Lower leg skin (tissue), 4 donors: ENCODE data around the gene FAM9A. TPM values are rescaled to one million over a fixed set of nuclear protein-coding genes. Genes with fewer than 3 reads are reported as not detected.

Experiments used
- DNase-seq, 2 donors: peaks; one replicate each; pipeline ENCODE4 v3.0.0-alpha.2; 2019; ENCODE audit warnings: low spot score in 2 of 2
- H3K4me3 ChIP-seq: fragments of 200-600 bp; sonication (generic); 2 replicates; pipeline ENCODE4 v1.5.1; 2017; ENCODE audit warnings: mild to moderate bottlenecking, low read depth; ENCODE audit not compliant: poor library complexity, severe bottlenecking
- CTCF ChIP-seq, 3 donors: fragments of 450-650 bp; IDR thresholded peaks; one replicate each; pipeline ENCODE4 v1.5.1; 2016; ENCODE audit warnings: antibody characterized with exemption in 3 of 3, mild to moderate bottlenecking in 3 of 3, moderate library complexity in 2 of 3
- POLR2A ChIP-seq, 2 donors: fragments of 450-650 bp; IDR thresholded peaks; one replicate each; pipeline ENCODE4 v1.6.1; 2016 to 2017; ENCODE audit warnings: antibody characterized with exemption in 2 of 2, mild to moderate bottlenecking in 1 of 2, moderate library complexity in 1 of 2
- WGBS, 2 donors: methylation state at CpG; one replicate each; pipeline ENCODE4 v1.1.5; 2018; 5-methylcytosine and 5-hydroxymethylcytosine counted together
- intact Hi-C: fragments of 100-400 bp; cut with DNase I; formaldehyde crosslinking; loops from one replicate; pipeline ENCODE4 v1.15.0; 2023; ENCODE audit warnings: low total_unique reads
- total RNA-seq, 4 donors: library from RNA; depleted of rRNA; stranded (reverse); fragments of >200 nt; gene quantifications; one replicate each; pipeline ENCODE4 v1.1.0, GENCODE V29; 2016

FAM9A gene
- total RNA-seq, 4 donors from 2014 or later = not detected

GRCh38 chrX:8815460-8816065 is 14.4 kb upstream of the FAM9A start:
- peak in 1 of 2 donors; percentile 13 for DNase-seq
- H3K4me3 ChIP-seq = no peak overlapping the region
- intact Hi-C loops = no loop called here
- TF ChIP-seq POLR2A (IDR thresholded peaks at IDR 0.05) (no peak), CTCF (IDR thresholded peaks at IDR 0.05) (no peak)

DNA sequence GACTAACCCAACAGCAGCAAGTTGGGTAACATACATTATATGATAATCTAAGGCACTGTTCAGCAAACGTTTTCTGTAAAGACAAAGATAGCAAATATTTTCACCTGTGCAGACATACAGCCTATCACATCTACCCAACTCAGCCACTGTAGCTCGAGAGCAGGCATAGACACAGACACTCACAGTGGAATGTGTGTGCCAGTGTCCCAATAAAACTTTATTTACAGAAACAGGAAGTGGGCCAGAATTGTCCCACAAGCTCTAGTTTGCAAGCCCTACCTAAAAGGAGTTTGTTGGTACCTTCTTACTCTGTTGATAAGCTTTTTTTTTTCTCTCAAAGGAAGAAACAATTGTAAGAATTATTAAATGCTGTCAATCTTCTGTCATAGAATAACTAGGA is 11.9 kb upstream of the FAM9A start:
- WGBS, 2 donors = 66 to 73% methylated on average over 2 of the region's 2 CpGs
- no peak for TF ChIP-seq CTCF (IDR thresholded peaks at IDR 0.05)
- no peak for TF ChIP-seq POLR2A (IDR thresholded peaks at IDR 0.05)
- DNase-seq = no peak
- intact Hi-C loops = no loop called here
- H3K4me3 ChIP-seq = no peak overlapping the region

DNA sequence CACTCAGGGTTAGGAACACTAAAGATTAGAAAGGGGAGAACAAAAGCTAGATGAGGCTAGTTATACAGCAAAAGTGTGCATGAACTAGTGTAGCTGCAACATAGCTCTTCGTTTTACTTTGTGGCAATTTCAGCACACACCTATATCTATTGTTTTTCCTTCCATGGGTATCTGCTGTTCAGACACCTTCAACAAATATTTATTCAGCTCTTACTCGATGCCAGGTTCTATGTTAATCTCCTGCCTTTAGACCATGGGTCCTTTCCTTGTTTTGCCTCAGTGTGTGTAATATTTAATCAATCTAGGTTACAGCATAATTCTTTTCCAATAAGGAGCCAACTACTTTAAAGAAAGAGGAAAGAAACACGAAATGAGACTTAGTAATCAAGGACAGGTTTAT is 10.4 kb upstream of the FAM9A start:
- TF ChIP-seq POLR2A (IDR thresholded peaks at IDR 0.05) (no peak), CTCF (IDR thresholded peaks at IDR 0.05) (no peak)
- intact Hi-C loops = no loop called here
- 55 to 76% methylated on average over 3 of the region's 3 CpGs for WGBS, 2 donors
- no peak for DNase-seq
- no peak overlapping the region for H3K4me3 ChIP-seq

- no peak for TF ChIP-seq CTCF (IDR thresholded peaks at IDR 0.05)
- no peak for TF ChIP-seq POLR2A (IDR thresholded peaks at IDR 0.05)
- intact Hi-C loops = no loop called here
- no peak for DNase-seq
- H3K4me3 ChIP-seq = no peak overlapping the region
Observed at GRCh38 chrX:8808661-8809060, 7.5 kb upstream of the FAM9A start.

DNA sequence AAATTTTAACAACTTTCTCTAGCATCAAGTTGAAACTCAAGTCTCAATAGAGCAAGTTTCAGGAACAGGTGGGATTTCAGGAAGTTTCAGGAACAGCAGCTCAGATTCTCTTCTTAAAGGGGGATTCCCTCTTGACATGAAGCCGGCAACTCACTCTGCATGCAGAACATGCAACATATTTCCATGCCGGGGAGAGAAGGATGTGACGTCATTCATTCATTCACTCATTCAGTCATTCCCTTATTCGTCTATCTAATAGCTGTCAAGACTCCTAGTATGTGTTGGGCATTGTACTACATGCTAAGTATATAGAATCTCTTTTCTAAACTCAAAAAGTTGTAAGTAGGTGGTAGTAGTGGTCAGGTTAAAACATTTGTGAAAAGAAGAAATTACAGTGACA is 4.8 kb upstream of the FAM9A start:
- intact Hi-C loops = no loop called here
- WGBS, 2 donors = 78 to 90% methylated on average over 4 of the region's 4 CpGs
- DNase-seq = no peak
- H3K4me3 ChIP-seq = no peak overlapping the region
- TF ChIP-seq CTCF (IDR thresholded peaks at IDR 0.05) = no peak
- TF ChIP-seq POLR2A (IDR thresholded peaks at IDR 0.05) = no peak

DNA sequence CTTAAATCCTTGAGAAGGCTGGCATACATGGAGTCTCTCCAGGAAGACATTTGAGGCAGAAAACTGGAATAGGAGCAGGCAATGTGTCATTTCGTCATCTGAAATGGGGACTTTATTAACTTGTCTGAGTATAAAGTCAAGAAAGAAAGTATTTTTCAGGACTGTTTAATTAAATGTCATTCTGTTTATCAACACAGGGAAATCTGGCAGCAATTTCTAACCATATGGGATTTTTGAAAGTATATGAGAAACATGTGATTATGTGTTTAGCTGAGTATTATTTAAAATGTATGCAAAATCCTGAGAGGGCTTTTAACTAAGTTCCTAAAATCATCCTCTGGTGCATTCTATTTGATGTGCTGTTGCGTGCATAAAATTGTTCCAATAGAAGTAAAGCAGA is 3.9 kb upstream of the FAM9A start:
- no peak for TF ChIP-seq CTCF (IDR thresholded peaks at IDR 0.05)
- TF ChIP-seq POLR2A (IDR thresholded peaks at IDR 0.05) = no peak
- 64 to 69% methylated on average over 2 of the region's 2 CpGs for WGBS, 2 donors
- no peak for DNase-seq
- intact Hi-C loops = no loop called here
- H3K4me3 ChIP-seq = no peak overlapping the region
